22Rv1 (cell line): ENCODE data around the gene DAG1.

ENCODE experiments used
- ZFX ChIP-seq: fragments of 450-650 bp; IDR thresholded peaks from 2 replicates; pipeline ENCODE4 v1.6.1; 2017; ENCODE audit warnings: antibody characterized with exemption, borderline replicate concordance
- TF ChIP-seq, protein P1 (sequence below): fragments of 450-650 bp; IDR thresholded peaks from 2 replicates; pipeline ENCODE4 v1.5.1; 2017; ENCODE audit warnings: mild to moderate bottlenecking

GRCh38 chr3:49484471-49484870 is 14.4 kb downstream of the DAG1 start:
- TF ChIP-seq, protein P1, sequence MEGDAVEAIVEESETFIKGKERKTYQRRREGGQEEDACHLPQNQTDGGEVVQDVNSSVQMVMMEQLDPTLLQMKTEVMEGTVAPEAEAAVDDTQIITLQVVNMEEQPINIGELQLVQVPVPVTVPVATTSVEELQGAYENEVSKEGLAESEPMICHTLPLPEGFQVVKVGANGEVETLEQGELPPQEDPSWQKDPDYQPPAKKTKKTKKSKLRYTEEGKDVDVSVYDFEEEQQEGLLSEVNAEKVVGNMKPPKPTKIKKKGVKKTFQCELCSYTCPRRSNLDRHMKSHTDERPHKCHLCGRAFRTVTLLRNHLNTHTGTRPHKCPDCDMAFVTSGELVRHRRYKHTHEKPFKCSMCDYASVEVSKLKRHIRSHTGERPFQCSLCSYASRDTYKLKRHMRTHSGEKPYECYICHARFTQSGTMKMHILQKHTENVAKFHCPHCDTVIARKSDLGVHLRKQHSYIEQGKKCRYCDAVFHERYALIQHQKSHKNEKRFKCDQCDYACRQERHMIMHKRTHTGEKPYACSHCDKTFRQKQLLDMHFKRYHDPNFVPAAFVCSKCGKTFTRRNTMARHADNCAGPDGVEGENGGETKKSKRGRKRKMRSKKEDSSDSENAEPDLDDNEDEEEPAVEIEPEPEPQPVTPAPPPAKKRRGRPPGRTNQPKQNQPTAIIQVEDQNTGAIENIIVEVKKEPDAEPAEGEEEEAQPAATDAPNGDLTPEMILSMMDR, result no peak
- no peak for TF ChIP-seq ZFX
